Measurements from ENCODE around the gene NHERF1. TPM values are rescaled to one million over a fixed set of nuclear protein-coding genes. Genes with fewer than 3 reads are reported as not detected.

Gene NHERF1
- total RNA-seq, 5 donors from 2014 or later (not counting 1 experiment from before 2014, with no cell fraction given): 104 to 260 (median 223) TPM

- no peaks in the 10 kb centered on the region for H3K9me3 Mint-ChIP-seq
- H3K36me3 Mint-ChIP-seq: peaks cover 17% of the 10 kb centered on the region
- Histone ChIP-seq H3K36me3 (ENCODE audit: control insufficient read depth in 2 of 2, extremely low read depth in 1 of 2, insufficient read depth in 1 of 2, low read length in 1 of 2) (peaks cover 0 to 18% of the 10 kb centered on the region in 2 donors), H3K27ac (ENCODE audit: low read length) (peak overlapping the region; percentile 30), H3K4me3 (ENCODE audit: control insufficient read depth in 1 of 2, extremely low read depth in 1 of 2, low read length in 1 of 2) (peak overlapping the region; percentile 92), H3K4me1 (ENCODE audit: control insufficient read depth in 1 of 2, extremely low read depth in 1 of 2, insufficient read depth in 2 of 2, low read length in 2 of 2) (peaks cover 36 to 80% of the 10 kb centered on the region in 2 experiments), H3K9me3 (no peaks in the 10 kb centered on the region), H3K27me3 (replicated peaks in 1 of 2; ENCODE audit: control insufficient read depth in 2 of 2, extremely low read depth in 1 of 2, insufficient read depth in 2 of 2, low read length in 1 of 2) (no peaks in the 10 kb centered on the region)
- peak overlapping the region; percentile 90 to 97 for H3K27ac Mint-ChIP-seq
- peak; percentile 3 to 19 (median 10) for ATAC-seq (replicated peaks in 1 of 4)
- peak overlapping the region; percentile 92 to 100 (median 98) for H3K4me3 Mint-ChIP-seq
- whole genome bisulfite sequencing (ENCODE audit: insufficient coverage): under 1% methylated on average over 40 of the region's 46 CpGs
- ChIA-PET POLR2A (interaction anchor here in 1 of 2 donors (0.6 kb wide), 2 partner anchors 27 to 34 kb away, joined by 6 to 7 read pairs; a partner anchor contains a TSS), CTCF (interaction anchor here (0.6 to 2.6 kb wide), 9 partner anchors 10 to 184 kb away, joined by 3 to 13 read pairs (median 4); partner anchors contain the start of genes NAT9 (in 1 of the 2) and RAB37 (in 1 of the 2))
- H3K27me3 Mint-ChIP-seq: no peaks in the 10 kb centered on the region
- peaks cover 66 to 74% (median 67%) of the 10 kb centered on the region in 3 donors for H3K4me1 Mint-ChIP-seq
- peak in 17 of 35 experiments; percentile 30 to 61 (median 42) for DNase-seq
These were observed 1.0 kb downstream of the NHERF1 start for GRCh38 chr17:74749279-74750038.

DNA sequence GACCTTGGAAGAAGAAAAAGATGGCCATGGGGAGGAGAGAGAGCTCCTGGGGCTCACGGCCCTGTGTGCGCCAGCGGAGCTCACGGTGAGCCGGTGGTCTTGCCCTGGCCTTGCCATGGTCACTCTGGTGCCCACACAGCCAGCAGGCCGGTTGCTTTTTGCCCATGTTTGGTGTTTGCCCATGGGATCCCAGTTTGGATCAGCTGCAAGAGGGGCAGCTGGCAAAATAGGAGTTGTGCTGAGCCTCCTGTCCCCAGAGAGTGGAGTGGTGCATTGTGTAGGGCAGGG is 1.6 kb downstream of the NHERF1 start:
- Histone ChIP-seq H3K4me3 (ENCODE audit: control insufficient read depth in 1 of 2, extremely low read depth in 1 of 2, low read length in 1 of 2) (peak overlapping the region; percentile 92), H3K9me3 (no peaks in the 10 kb centered on the region), H3K27ac (ENCODE audit: low read length) (peak overlapping the region; percentile 30), H3K4me1 (ENCODE audit: control insufficient read depth in 1 of 2, extremely low read depth in 1 of 2, insufficient read depth in 2 of 2, low read length in 2 of 2) (peaks cover 32 to 80% of the 10 kb centered on the region in 2 experiments), H3K27me3 (replicated peaks in 1 of 2; ENCODE audit: control insufficient read depth in 2 of 2, extremely low read depth in 1 of 2, insufficient read depth in 2 of 2, low read length in 1 of 2) (no peaks in the 10 kb centered on the region), H3K36me3 (ENCODE audit: control insufficient read depth in 2 of 2, extremely low read depth in 1 of 2, insufficient read depth in 1 of 2, low read length in 1 of 2) (peaks cover 0 to 19% of the 10 kb centered on the region in 2 donors)
- WGBS (ENCODE audit: insufficient coverage): 0% methylated on average over 6 of the region's 6 CpGs
- H3K4me1 Mint-ChIP-seq: peaks cover 66 to 74% (median 68%) of the 10 kb centered on the region in 3 donors
- H3K27ac Mint-ChIP-seq: peak overlapping the region; percentile 90 to 97
- POLR2A ChIA-PET: interaction anchor here in 1 of 2 donors (0.6 kb wide), 1 partner anchor 34 kb away, joined by 7 read pairs; no protein-coding TSS in a partner anchor
- peaks cover 19% of the 10 kb centered on the region for H3K36me3 Mint-ChIP-seq
- no peaks in the 10 kb centered on the region for H3K9me3 Mint-ChIP-seq
- no peaks in the 10 kb centered on the region for H3K27me3 Mint-ChIP-seq
- ATAC-seq (replicated peaks in 1 of 4) (no peak), DNase-seq (no peak)
- H3K4me3 Mint-ChIP-seq: peak overlapping the region; percentile 92 to 100 (median 98)
- CTCF ChIA-PET: interaction anchor here (0.6 to 2.6 kb wide), 7 partner anchors 10 to 93 kb away, joined by 3 to 13 read pairs (median 4); partner anchors contain the start of gene NAT9 (in 1 of the 2)

DNA sequence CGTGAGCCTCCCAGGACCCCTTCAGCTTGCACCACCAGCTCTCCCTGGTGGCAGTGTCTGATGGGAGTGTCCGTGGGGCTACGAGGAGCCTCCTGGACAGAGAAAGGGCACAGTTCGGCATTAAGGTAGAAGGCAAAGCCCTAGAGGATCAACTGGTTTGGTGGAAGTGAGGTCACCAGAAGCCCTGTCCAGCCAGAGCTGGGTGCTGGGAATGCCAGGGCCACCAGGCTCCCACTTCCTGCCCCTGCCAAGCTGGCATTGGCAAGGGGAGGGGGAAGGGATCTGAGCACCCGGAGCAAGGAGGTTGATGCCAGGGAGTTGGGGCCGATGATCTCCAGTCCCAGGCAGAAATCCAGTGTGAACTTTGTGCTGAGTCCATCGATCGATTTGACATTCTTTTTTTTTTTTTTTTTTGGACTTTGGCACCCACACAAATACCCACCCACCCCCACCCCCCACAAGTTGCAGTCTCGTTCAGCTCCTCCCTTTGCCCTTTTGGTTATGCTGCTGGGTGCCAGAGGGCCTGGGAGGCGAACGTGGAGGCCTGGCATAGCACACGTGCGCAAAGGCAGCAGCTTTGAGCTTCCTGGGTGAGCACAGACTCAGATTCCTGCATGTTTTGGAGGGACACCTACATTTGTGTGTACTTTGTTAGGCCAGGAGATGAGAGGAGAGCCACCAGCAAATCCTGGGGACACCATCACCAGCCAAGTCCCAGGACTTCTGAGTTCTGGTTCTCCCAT is 2.1 kb downstream of the NHERF1 start:
- Histone ChIP-seq H3K9me3 (no peaks in the 10 kb centered on the region), H3K27ac (ENCODE audit: low read length) (peak overlapping the region; percentile 60), H3K27me3 (replicated peaks in 1 of 2; ENCODE audit: control insufficient read depth in 2 of 2, extremely low read depth in 1 of 2, insufficient read depth in 2 of 2, low read length in 1 of 2) (no peaks in the 10 kb centered on the region), H3K36me3 (ENCODE audit: control insufficient read depth in 2 of 2, extremely low read depth in 1 of 2, insufficient read depth in 1 of 2, low read length in 1 of 2) (peaks cover under 1 to 23% of the 10 kb centered on the region in 2 donors), H3K4me3 (ENCODE audit: control insufficient read depth in 1 of 2, extremely low read depth in 1 of 2, low read length in 1 of 2) (peak overlapping the region; percentile 92), H3K4me1 (ENCODE audit: control insufficient read depth in 1 of 2, extremely low read depth in 1 of 2, insufficient read depth in 2 of 2, low read length in 2 of 2) (peaks cover 34 to 80% of the 10 kb centered on the region in 2 experiments)
- Mint-ChIP-seq H3K4me3 (peak overlapping the region; percentile 92 to 100 (median 98)), H3K27ac (peak overlapping the region; percentile 91 to 97), H3K9me3 (no peaks in the 10 kb centered on the region), H3K36me3 (peaks cover 20% of the 10 kb centered on the region), H3K4me1 (peaks cover 71 to 79% (median 73%) of the 10 kb centered on the region in 3 donors), H3K27me3 (no peaks in the 10 kb centered on the region)
- ATAC-seq (replicated peaks in 1 of 4) (no peak), DNase-seq (peak in 1 of 35 experiments; percentile 37)
- POLR2A ChIA-PET: interaction anchor here in 1 of 2 donors (0.6 kb wide), 1 partner anchor 33 kb away, joined by 7 read pairs; no protein-coding TSS in a partner anchor
- CTCF ChIA-PET: interaction anchor here (0.6 to 2.6 kb wide), 8 partner anchors 9 to 93 kb away, joined by 3 to 13 read pairs (median 4); partner anchors contain the start of gene NAT9 (in 1 of the 2)
- WGBS (ENCODE audit: insufficient coverage): 0% methylated on average over 4 of the region's 13 CpGs

- H3K4me1 Mint-ChIP-seq: peaks cover 70 to 74% (median 73%) of the 10 kb centered on the region in 3 donors
- no peaks in the 10 kb centered on the region for H3K27me3 Mint-ChIP-seq
- peaks cover 20% of the 10 kb centered on the region for H3K36me3 Mint-ChIP-seq
- CTCF ChIA-PET: interaction anchor here in 1 of 2 donors (1.1 to 2.1 kb wide), 3 partner anchors 14 to 17 kb away, joined by 3 to 9 read pairs (median 3); partner anchors contain the start of gene RAB37
- no peaks in the 10 kb centered on the region for H3K9me3 Mint-ChIP-seq
- 90% methylated on average over 2 of the region's 9 CpGs for WGBS (ENCODE audit: insufficient coverage)
- no peak for DNase-seq
- Histone ChIP-seq H3K27me3 (replicated peaks in 1 of 2; ENCODE audit: control insufficient read depth in 2 of 2, extremely low read depth in 1 of 2, insufficient read depth in 2 of 2, low read length in 1 of 2) (no peaks in the 10 kb centered on the region), H3K9me3 (no peaks in the 10 kb centered on the region), H3K4me3 (ENCODE audit: control insufficient read depth in 1 of 2, extremely low read depth in 1 of 2, low read length in 1 of 2) (peak overlapping the region in 1 of 2 donors; percentile 92), H3K36me3 (ENCODE audit: control insufficient read depth in 2 of 2, extremely low read depth in 1 of 2, insufficient read depth in 1 of 2, low read length in 1 of 2) (peaks cover 4 to 31% of the 10 kb centered on the region in 2 donors), H3K4me1 (ENCODE audit: control insufficient read depth in 1 of 2, extremely low read depth in 1 of 2, insufficient read depth in 2 of 2, low read length in 2 of 2) (peaks cover 38 to 80% of the 10 kb centered on the region in 2 experiments), H3K27ac (ENCODE audit: low read length) (peak overlapping the region; percentile 60)
- POLR2A ChIA-PET: no interaction called here
- no peak for ATAC-seq (replicated peaks in 1 of 4)
- H3K27ac Mint-ChIP-seq: peak overlapping the region; percentile 91 to 93
- H3K4me3 Mint-ChIP-seq: peak overlapping the region; percentile 92 to 100 (median 98)
These were observed 4.0 kb downstream of the NHERF1 start for GRCh38 chr17:74752415-74752814.

DNA sequence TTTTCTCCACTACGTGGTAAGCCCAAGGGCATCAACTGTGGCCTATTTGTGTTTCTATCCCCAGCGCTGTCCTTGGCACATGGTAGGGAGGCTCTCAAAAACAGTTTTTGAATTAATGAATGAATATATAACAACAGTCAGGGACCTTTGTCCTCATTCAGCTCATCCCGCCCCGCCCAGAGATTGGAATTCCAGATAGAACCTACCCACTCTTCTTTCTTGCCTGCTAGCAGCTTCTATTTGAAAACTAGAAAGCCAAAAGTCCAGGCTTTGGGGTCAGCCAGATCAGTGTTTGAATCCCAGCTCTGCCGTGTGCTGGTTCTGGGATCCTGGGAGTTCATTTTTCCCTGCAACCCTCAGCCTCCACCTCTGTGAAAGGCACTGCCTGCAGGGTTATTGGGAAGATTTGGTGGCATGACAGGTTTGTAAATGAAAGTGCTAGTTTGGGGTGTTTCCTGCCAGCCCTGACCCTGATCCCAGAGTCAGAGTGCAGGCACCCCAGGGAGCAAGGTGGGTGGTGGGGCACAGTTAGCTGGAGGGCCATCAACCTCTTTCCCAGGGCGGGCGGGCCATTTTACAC is 4.5 kb downstream of the NHERF1 start:
- Histone ChIP-seq H3K27ac (ENCODE audit: low read length) (peak overlapping the region; percentile 60), H3K27me3 (replicated peaks in 1 of 2; ENCODE audit: control insufficient read depth in 2 of 2, extremely low read depth in 1 of 2, insufficient read depth in 2 of 2, low read length in 1 of 2) (no peaks in the 10 kb centered on the region), H3K4me1 (ENCODE audit: control insufficient read depth in 1 of 2, extremely low read depth in 1 of 2, insufficient read depth in 2 of 2, low read length in 2 of 2) (peaks cover 38 to 80% of the 10 kb centered on the region in 2 experiments), H3K36me3 (ENCODE audit: control insufficient read depth in 2 of 2, extremely low read depth in 1 of 2, insufficient read depth in 1 of 2, low read length in 1 of 2) (peaks cover 4 to 33% of the 10 kb centered on the region in 2 donors), H3K4me3 (ENCODE audit: control insufficient read depth in 1 of 2, extremely low read depth in 1 of 2, low read length in 1 of 2) (peak overlapping the region in 1 of 2 donors; percentile 5), H3K9me3 (no peaks in the 10 kb centered on the region)
- POLR2A ChIA-PET: interaction anchor here in 1 of 2 donors (0.6 kb wide), 1 partner anchor 11 kb away, joined by 3 read pairs; no protein-coding TSS in a partner anchor
- H3K9me3 Mint-ChIP-seq: no peaks in the 10 kb centered on the region
- no peaks in the 10 kb centered on the region for H3K27me3 Mint-ChIP-seq
- DNase-seq (no peak), ATAC-seq (replicated peaks in 1 of 4) (no peak)
- peak overlapping the region; percentile 92 to 100 (median 98) for H3K4me3 Mint-ChIP-seq
- peaks cover 20% of the 10 kb centered on the region for H3K36me3 Mint-ChIP-seq
- CTCF ChIA-PET: interaction anchor here in 1 of 2 donors (0.7 to 2.1 kb wide), 3 partner anchors 15 to 27 kb away, joined by 4 to 9 read pairs (median 9); no protein-coding TSS in a partner anchor
- no CpG with 5 or more reads among the region's 7 CpGs for WGBS (ENCODE audit: insufficient coverage)
- peaks cover 70 to 78% (median 75%) of the 10 kb centered on the region in 3 donors for H3K4me1 Mint-ChIP-seq
- H3K27ac Mint-ChIP-seq: peak overlapping the region; percentile 91 to 93
